HepG2 (cell line): ENCODE data around the gene CIBAR2. TPM values are rescaled to one million over a fixed set of nuclear protein-coding genes. Genes with fewer than 3 reads are reported as not detected.

Source experiments
- EP300 ChIP-seq, 3 experiments: sonication (generic) in 1 of 3; formaldehyde crosslinking in 1 of 3; IDR thresholded peaks; 2 replicates each; pipeline versions ENCODE4 v1.5.1 to v1.6.1; 2011 to 2020; ENCODE audit warnings: low read depth in 2 of 3, low read length in 2 of 3, borderline replicate concordance in 1 of 3, improper control_type of control experiment in 1 of 3, mild to moderate bottlenecking in 1 of 3, missing genetic modification reagents in 1 of 3, moderate library complexity in 1 of 3
- ETV5 ChIP-seq: IDR thresholded peaks from 2 replicates; pipeline ENCODE4 v1.6.1; 2018; ENCODE audit warnings: missing biosample characterization, missing genetic modification reagents, inconsistent platforms, borderline replicate concordance
- FOXA1 ChIP-seq, 2 experiments: fragments of 450-650 bp in 1 of 2; sonication (generic) in 1 of 2; formaldehyde crosslinking in 1 of 2; IDR thresholded peaks; 2 replicates each; pipeline versions ENCODE4 v1.4.0 to v1.6.1; 2016 to 2020; ENCODE audit warnings: missing genetic modification reagents in 1 of 2
- KLF6 ChIP-seq: IDR thresholded peaks from 2 replicates; pipeline ENCODE4 v1.8.0; 2016; ENCODE audit warnings: missing biosample characterization, missing genetic modification reagents
- KMT2A ChIP-seq: sonication (generic); formaldehyde crosslinking; IDR thresholded peaks from 2 replicates; pipeline ENCODE4 v1.4.0; 2020; ENCODE audit warnings: missing genetic modification reagents
- NR2F2 ChIP-seq: IDR thresholded peaks from 2 replicates; pipeline ENCODE4 v1.6.1; 2012; ENCODE audit warnings: low read depth, inconsistent platforms, borderline replicate concordance
- RXRB ChIP-seq: IDR thresholded peaks from 2 replicates; pipeline ENCODE4 v1.6.1; 2016; ENCODE audit warnings: borderline replicate concordance, missing genetic modification reagents, missing compliant biosample characterization
- SMAD3 ChIP-seq: sonication (generic); formaldehyde crosslinking; IDR thresholded peaks from 2 replicates; pipeline ENCODE4 v1.4.0; 2020; ENCODE audit warnings: missing genetic modification reagents
- THYN1 ChIP-seq: sonication (generic); formaldehyde crosslinking; IDR thresholded peaks from 2 replicates; pipeline ENCODE4 v1.8.1; 2023; ENCODE audit warnings: low read depth, mild to moderate bottlenecking, moderate library complexity, missing genetic modification reagents, borderline replicate concordance
- TMF1 ChIP-seq: sonication (generic); formaldehyde crosslinking; IDR thresholded peaks from 2 replicates; pipeline ENCODE4 v1.8.1; 2022; ENCODE audit warnings: low read depth, missing genetic modification reagents
- ZBTB20 ChIP-seq: sonication (generic); formaldehyde crosslinking; IDR thresholded peaks from 2 replicates; pipeline ENCODE4 v1.8.1; 2023; ENCODE audit warnings: missing genetic modification reagents, low read depth, mild to moderate bottlenecking, borderline replicate concordance
- ZFP41 ChIP-seq: sonication (generic); formaldehyde crosslinking; IDR thresholded peaks from 2 replicates; pipeline ENCODE4 v1.4.0; 2020; ENCODE audit warnings: mild to moderate bottlenecking, missing genetic modification reagents, borderline replicate concordance
- ZNF30 ChIP-seq: sonication (generic); formaldehyde crosslinking; IDR thresholded peaks from 2 replicates; pipeline ENCODE4 v1.5.0; 2020; ENCODE audit warnings: mild to moderate bottlenecking, missing genetic modification reagents
- ZSCAN22 ChIP-seq: sonication (generic); formaldehyde crosslinking; IDR thresholded peaks from 2 replicates; pipeline ENCODE4 v1.4.0; 2020; ENCODE audit warnings: mild to moderate bottlenecking, missing genetic modification reagents
- ZSCAN30 ChIP-seq: sonication (generic); formaldehyde crosslinking; IDR thresholded peaks from 2 replicates; pipeline ENCODE4 v1.5.0; 2020; ENCODE audit warnings: mild to moderate bottlenecking, missing genetic modification reagents
- polyA plus RNA-seq, 8 experiments: library from polyadenylated mRNA; depleted of rRNA in 3 of 8; stranded (reverse) in 7 of 8; unstranded in 1 of 8; fragments of >200 nt; fragmentation: Illumina TruSeq in 4 of 8; extraction: Trizol in 4 of 8; gene quantifications; 2 replicates each; pipeline versions ENCODE4 v1.2.1 to v1.2.3, GENCODE V29; 2011 to 2016; ENCODE audit warnings: low read depth in 4 of 8, missing spikeins in 1 of 8, mixed read lengths in 1 of 8; ENCODE audit not compliant: insufficient read depth in 1 of 8
- total RNA-seq, 5 experiments: library from RNA; depleted of rRNA; stranded (reverse); fragments of >200 nt; fragmentation: Illumina TruSeq; extraction: Trizol; gene quantifications; 2 replicates each; pipeline ENCODE4 v1.2.3, GENCODE V29; 2016; ENCODE audit warnings: low read depth in 1 of 5
- TF ChIP-seq, protein P1 (sequence below): sonication (generic); formaldehyde crosslinking; IDR thresholded peaks from 2 replicates; pipeline ENCODE4 v1.9.0; 2021; ENCODE audit warnings: mild to moderate bottlenecking, missing genetic modification reagents
- TF ChIP-seq, protein P2 (sequence below): sonication (generic); formaldehyde crosslinking; IDR thresholded peaks from 2 replicates; pipeline ENCODE4 v1.5.0; 2020; ENCODE audit warnings: missing genetic modification reagents
- TF ChIP-seq, protein P3 (sequence below): IDR thresholded peaks from 2 replicates; pipeline ENCODE4 v1.6.1; 2016; ENCODE audit warnings: mild to moderate bottlenecking
- TF ChIP-seq, protein P4 (sequence below): fragments of 450-650 bp; IDR thresholded peaks from 2 replicates; pipeline ENCODE4 v1.6.1; 2016

Gene CIBAR2
- total and polyA plus RNA-seq, 2 of the 13 experiments (the other 11 are each of a cell fraction or from before 2014, with no cell fraction given) = not detected

DNA sequence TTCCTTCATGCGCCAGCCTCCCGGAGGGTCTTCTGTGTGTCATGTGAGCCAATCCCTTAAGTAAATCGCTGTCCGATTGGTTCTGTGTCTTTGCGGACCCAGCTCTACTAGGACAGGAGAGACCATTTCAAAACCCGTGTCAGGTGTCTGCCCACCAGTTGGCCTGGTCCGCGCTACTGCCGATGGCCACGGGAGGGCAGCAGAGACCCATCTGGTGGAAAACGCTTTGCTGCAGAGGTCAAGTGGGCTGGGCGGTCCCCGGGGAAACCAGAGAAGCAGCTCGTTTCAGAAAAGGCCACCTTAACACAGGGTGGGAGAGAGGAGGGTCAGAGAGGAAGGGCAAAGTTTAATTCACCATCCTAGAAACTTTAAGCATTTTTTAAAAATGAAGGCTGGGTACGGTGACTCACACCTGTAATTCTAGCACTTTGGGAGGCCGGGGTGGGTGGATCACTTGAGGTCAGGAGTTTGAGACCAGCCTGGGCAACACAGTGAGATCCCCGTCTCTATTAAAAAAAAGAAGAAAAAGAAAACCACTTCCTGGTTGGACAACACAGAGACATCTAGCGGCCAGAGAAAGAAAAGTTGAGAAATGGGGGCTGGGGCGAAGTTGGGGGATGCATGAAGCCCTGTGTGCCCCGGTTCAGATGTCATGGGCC is 2.8 kb upstream of the CIBAR2 start (continued):
- TF ChIP-seq, protein P1, sequence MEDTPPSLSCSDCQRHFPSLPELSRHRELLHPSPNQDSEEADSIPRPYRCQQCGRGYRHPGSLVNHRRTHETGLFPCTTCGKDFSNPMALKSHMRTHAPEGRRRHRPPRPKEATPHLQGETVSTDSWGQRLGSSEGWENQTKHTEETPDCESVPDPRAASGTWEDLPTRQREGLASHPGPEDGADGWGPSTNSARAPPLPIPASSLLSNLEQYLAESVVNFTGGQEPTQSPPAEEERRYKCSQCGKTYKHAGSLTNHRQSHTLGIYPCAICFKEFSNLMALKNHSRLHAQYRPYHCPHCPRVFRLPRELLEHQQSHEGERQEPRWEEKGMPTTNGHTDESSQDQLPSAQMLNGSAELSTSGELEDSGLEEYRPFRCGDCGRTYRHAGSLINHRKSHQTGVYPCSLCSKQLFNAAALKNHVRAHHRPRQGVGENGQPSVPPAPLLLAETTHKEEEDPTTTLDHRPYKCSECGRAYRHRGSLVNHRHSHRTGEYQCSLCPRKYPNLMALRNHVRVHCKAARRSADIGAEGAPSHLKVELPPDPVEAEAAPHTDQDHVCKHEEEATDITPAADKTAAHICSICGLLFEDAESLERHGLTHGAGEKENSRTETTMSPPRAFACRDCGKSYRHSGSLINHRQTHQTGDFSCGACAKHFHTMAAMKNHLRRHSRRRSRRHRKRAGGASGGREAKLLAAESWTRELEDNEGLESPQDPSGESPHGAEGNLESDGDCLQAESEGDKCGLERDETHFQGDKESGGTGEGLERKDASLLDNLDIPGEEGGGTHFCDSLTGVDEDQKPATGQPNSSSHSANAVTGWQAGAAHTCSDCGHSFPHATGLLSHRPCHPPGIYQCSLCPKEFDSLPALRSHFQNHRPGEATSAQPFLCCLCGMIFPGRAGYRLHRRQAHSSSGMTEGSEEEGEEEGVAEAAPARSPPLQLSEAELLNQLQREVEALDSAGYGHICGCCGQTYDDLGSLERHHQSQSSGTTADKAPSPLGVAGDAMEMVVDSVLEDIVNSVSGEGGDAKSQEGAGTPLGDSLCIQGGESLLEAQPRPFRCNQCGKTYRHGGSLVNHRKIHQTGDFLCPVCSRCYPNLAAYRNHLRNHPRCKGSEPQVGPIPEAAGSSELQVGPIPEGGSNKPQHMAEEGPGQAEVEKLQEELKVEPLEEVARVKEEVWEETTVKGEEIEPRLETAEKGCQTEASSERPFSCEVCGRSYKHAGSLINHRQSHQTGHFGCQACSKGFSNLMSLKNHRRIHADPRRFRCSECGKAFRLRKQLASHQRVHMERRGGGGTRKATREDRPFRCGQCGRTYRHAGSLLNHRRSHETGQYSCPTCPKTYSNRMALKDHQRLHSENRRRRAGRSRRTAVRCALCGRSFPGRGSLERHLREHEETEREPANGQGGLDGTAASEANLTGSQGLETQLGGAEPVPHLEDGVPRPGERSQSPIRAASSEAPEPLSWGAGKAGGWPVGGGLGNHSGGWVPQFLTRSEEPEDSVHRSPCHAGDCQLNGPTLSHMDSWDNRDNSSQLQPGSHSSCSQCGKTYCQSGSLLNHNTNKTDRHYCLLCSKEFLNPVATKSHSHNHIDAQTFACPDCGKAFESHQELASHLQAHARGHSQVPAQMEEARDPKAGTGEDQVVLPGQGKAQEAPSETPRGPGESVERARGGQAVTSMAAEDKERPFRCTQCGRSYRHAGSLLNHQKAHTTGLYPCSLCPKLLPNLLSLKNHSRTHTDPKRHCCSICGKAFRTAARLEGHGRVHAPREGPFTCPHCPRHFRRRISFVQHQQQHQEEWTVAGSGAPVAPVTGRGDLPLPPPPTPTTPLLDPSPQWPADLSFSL (CRISPR knock-in tag) = no peak
- peak; percentile 73; the same call in 1 of the 2 replicates for TF ChIP-seq SMAD3 (CRISPR knock-in tag)
- TF ChIP-seq ZNF30 = no peak
- TF ChIP-seq ZBTB20 = no peak
- TF ChIP-seq, protein P2, sequence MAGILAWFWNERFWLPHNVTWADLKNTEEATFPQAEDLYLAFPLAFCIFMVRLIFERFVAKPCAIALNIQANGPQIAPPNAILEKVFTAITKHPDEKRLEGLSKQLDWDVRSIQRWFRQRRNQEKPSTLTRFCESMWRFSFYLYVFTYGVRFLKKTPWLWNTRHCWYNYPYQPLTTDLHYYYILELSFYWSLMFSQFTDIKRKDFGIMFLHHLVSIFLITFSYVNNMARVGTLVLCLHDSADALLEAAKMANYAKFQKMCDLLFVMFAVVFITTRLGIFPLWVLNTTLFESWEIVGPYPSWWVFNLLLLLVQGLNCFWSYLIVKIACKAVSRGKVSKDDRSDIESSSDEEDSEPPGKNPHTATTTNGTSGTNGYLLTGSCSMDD (CRISPR knock-in tag) = no peak
- TF ChIP-seq ZSCAN30 (CRISPR knock-in tag) = no peak
- peak; percentile 70; the same call in 1 of the 2 replicates for TF ChIP-seq RXRB (CRISPR knock-in tag)
- TF ChIP-seq TMF1 = peak; percentile 62; the same call in 1 of the 2 replicates
- TF ChIP-seq EP300 (IDR thresholded peaks at IDR 0.05; ENCODE audit: low read depth in 2 of 2, low read length in 2 of 2) = no peak
- TF ChIP-seq EP300 (CRISPR knock-in tag; IDR thresholded peaks at IDR 0.05; ENCODE audit: borderline replicate concordance) = no peak
- TF ChIP-seq FOXA1 (IDR thresholded peaks at IDR 0.05) = no peak
- no peak for TF ChIP-seq FOXA1 (CRISPR knock-in tag; IDR thresholded peaks at IDR 0.05)
- TF ChIP-seq KLF6 (CRISPR knock-in tag) = no peak; the same call in 1 of the 2 replicates
- peak; percentile 46; the same call in 1 of the 2 replicates for TF ChIP-seq ZSCAN22 (CRISPR knock-in tag)
- TF ChIP-seq ETV5 (CRISPR knock-in tag) = peak; percentile 56; the same call in 1 of the 2 replicates
- TF ChIP-seq, protein P3, sequence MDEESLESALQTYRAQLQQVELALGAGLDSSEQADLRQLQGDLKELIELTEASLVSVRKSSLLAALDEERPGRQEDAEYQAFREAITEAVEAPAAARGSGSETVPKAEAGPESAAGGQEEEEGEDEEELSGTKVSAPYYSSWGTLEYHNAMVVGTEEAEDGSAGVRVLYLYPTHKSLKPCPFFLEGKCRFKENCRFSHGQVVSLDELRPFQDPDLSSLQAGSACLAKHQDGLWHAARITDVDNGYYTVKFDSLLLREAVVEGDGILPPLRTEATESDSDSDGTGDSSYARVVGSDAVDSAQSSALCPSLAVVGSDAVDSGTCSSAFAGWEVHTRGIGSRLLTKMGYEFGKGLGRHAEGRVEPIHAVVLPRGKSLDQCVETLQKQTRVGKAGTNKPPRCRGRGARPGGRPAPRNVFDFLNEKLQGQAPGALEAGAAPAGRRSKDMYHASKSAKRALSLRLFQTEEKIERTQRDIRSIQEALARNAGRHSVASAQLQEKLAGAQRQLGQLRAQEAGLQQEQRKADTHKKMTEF (CRISPR knock-in tag) = peak; percentile 53
- no peak for TF ChIP-seq THYN1 (CRISPR knock-in tag)
- TF ChIP-seq KMT2A = no peak
- TF ChIP-seq, protein P4, sequence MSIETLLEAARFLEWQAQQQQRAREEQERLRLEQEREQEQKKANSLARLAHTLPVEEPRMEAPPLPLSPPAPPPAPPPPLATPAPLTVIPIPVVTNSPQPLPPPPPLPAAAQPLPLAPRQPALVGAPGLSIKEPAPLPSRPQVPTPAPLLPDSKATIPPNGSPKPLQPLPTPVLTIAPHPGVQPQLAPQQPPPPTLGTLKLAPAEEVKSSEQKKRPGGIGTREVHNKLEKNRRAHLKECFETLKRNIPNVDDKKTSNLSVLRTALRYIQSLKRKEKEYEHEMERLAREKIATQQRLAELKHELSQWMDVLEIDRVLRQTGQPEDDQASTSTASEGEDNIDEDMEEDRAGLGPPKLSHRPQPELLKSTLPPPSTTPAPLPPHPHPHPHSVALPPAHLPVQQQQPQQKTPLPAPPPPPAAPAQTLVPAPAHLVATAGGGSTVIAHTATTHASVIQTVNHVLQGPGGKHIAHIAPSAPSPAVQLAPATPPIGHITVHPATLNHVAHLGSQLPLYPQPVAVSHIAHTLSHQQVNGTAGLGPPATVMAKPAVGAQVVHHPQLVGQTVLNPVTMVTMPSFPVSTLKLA = no peak
- peak; percentile 66 for TF ChIP-seq NR2F2
- TF ChIP-seq ZFP41 (CRISPR knock-in tag) = no peak
